Vagina (tissue), 2 donors: Measurements from ENCODE around the gene CA5B. TPM values are rescaled to one million over a fixed set of nuclear protein-coding genes. Genes with fewer than 3 reads are reported as not detected.

Experiments
- DNase-seq, 2 donors: peaks; one replicate each; pipeline ENCODE4 v3.0.0-alpha.2; 2017; ENCODE audit errors: extremely low spot score in 2 of 2
- H3K27ac ChIP-seq: fragments of 200-600 bp; sonication (generic); one replicate; pipeline ENCODE4 v1.5.1; 2019
- H3K27me3 ChIP-seq: fragments of 200-600 bp; sonication (generic); one replicate; pipeline ENCODE4 v1.5.1; 2019
- H3K36me3 ChIP-seq, 2 donors: fragments of 200-600 bp; sonication (generic); one replicate each; pipeline ENCODE4 v1.5.1; 2017 to 2019
- H3K4me1 ChIP-seq: fragments of 200-600 bp; sonication (generic); one replicate; pipeline ENCODE4 v1.5.1; 2019
- H3K4me3 ChIP-seq, 2 donors: fragments of 200-600 bp; sonication (generic); 1 replicate in 1 of 2; 2 replicates in 1 of 2; pipeline ENCODE4 v1.5.1; 2016 to 2019
- H3K9me3 ChIP-seq: fragments of 200-600 bp; sonication (generic); one replicate; pipeline ENCODE4 v1.5.1; 2019
- POLR2A ChIP-seq, 2 donors: fragments of 450-650 bp; IDR thresholded peaks; one replicate each; pipeline ENCODE4 v1.6.1; 2017; ENCODE audit warnings: antibody characterized with exemption in 2 of 2, mild to moderate bottlenecking in 2 of 2, moderate library complexity in 2 of 2
- POLR2AphosphoS5 ChIP-seq, 2 donors: sonication (generic); formaldehyde crosslinking; IDR thresholded peaks; one replicate each; pipeline ENCODE4 v1.9.0; 2017; ENCODE audit warnings: antibody characterized with exemption in 2 of 2, mild to moderate bottlenecking in 2 of 2, low read depth in 1 of 2; ENCODE audit not compliant: insufficient read depth in 1 of 2
- intact Hi-C: fragments of 100-400 bp; cut with DNase I; formaldehyde crosslinking; loops from one replicate; pipeline ENCODE4 v1.15.1; 2023
- total RNA-seq: library from RNA; depleted of rRNA; stranded (reverse); fragments of >200 nt; gene quantifications from one replicate; pipeline ENCODE4 v1.2.3, GENCODE V29; 2016
- TF ChIP-seq, protein P1 (sequence below), 3 experiments: fragments of 450-650 bp in 2 of 3; fragments of 200-600 bp in 1 of 3; sonication (generic) in 1 of 3; IDR thresholded peaks; one replicate each; pipeline ENCODE4 v1.5.1; 2017 to 2019; ENCODE audit warnings: antibody characterized with exemption in 3 of 3, mild to moderate bottlenecking in 2 of 3, moderate library complexity in 2 of 3

The CA5B gene
- total RNA-seq, 1 donor from 2014 or later = 24.6 TPM

DNA sequence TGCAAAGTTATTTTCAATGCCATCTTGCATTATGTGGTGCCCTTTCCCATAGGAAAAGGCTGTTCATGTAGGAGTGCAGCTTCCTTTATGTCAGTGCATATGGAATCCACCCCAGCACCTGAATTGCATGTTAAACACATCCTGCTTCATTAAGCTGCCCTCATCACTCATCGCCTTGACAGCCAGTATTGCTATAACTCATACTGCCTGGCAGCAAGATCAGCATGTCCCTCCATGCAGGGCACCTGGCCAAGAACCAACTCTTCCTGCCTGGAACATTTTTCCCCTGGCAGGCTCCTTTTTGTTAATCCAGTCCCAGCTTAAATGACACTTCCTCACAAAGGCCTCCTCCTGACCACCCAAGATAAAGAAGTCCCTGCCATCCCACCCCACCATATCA is 23.5 kb upstream of the CA5B start:
- intact Hi-C loops = no loop called here
- Histone ChIP-seq H3K36me3 (no peaks in the 10 kb centered on the region), H3K9me3 (no peaks in the 10 kb centered on the region), H3K4me1 (no peaks in the 10 kb centered on the region), H3K4me3 (no peak overlapping the region), H3K27me3 (no peaks in the 10 kb centered on the region), H3K27ac (no peak overlapping the region)
- no peak for DNase-seq
- no peak for TF ChIP-seq POLR2AphosphoS5 (IDR thresholded peaks at IDR 0.05; ENCODE audit: insufficient read depth in 1 of 2, low read depth in 1 of 2)
- no peak for TF ChIP-seq POLR2A (IDR thresholded peaks at IDR 0.05)
- TF ChIP-seq, protein P1, sequence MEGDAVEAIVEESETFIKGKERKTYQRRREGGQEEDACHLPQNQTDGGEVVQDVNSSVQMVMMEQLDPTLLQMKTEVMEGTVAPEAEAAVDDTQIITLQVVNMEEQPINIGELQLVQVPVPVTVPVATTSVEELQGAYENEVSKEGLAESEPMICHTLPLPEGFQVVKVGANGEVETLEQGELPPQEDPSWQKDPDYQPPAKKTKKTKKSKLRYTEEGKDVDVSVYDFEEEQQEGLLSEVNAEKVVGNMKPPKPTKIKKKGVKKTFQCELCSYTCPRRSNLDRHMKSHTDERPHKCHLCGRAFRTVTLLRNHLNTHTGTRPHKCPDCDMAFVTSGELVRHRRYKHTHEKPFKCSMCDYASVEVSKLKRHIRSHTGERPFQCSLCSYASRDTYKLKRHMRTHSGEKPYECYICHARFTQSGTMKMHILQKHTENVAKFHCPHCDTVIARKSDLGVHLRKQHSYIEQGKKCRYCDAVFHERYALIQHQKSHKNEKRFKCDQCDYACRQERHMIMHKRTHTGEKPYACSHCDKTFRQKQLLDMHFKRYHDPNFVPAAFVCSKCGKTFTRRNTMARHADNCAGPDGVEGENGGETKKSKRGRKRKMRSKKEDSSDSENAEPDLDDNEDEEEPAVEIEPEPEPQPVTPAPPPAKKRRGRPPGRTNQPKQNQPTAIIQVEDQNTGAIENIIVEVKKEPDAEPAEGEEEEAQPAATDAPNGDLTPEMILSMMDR (IDR thresholded peaks at IDR 0.05) = no peak

DNA sequence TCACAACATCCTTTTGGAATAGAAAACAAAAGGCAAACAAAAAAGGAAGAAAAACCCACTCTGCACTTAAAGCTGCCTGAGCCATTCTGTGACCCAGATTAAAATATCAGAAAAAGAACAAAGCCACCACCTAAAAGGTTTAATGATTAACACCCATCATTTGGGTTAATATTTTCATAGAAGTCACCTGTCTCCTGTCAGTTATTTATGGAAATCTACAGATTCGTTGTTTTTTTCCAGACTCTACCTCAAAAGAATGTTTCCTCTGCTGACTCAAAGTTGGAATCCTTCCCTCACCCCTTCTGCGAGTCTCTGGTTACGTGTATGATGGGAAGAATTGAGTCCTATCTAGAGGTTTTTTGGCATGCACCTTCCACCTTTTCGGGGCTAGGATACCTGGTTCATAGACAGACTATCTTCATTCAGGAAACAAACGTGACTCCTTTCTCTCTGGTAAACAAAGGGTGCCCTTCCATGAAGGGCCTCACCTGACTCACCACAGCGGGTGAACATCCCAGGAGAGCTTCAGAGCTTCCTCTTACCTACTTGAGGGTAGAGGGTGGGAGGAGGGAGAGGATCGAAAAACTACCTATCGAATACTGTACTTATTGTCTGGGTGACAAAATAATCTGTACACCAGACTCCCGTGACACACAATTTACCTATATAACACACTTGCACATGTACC is 19.6 kb upstream of the CA5B start:
- TF ChIP-seq POLR2AphosphoS5 (IDR thresholded peaks at IDR 0.05; ENCODE audit: insufficient read depth in 1 of 2, low read depth in 1 of 2) (no peak), POLR2A (IDR thresholded peaks at IDR 0.05) (no peak)
- TF ChIP-seq, protein P1 (IDR thresholded peaks at IDR 0.05) = no peak
- no peak for DNase-seq
- Histone ChIP-seq H3K27me3 (no peaks in the 10 kb centered on the region), H3K4me1 (no peaks in the 10 kb centered on the region), H3K4me3 (no peak overlapping the region), H3K27ac (no peak overlapping the region), H3K9me3 (no peaks in the 10 kb centered on the region), H3K36me3 (no peaks in the 10 kb centered on the region)
- intact Hi-C loops = no loop called here

DNA sequence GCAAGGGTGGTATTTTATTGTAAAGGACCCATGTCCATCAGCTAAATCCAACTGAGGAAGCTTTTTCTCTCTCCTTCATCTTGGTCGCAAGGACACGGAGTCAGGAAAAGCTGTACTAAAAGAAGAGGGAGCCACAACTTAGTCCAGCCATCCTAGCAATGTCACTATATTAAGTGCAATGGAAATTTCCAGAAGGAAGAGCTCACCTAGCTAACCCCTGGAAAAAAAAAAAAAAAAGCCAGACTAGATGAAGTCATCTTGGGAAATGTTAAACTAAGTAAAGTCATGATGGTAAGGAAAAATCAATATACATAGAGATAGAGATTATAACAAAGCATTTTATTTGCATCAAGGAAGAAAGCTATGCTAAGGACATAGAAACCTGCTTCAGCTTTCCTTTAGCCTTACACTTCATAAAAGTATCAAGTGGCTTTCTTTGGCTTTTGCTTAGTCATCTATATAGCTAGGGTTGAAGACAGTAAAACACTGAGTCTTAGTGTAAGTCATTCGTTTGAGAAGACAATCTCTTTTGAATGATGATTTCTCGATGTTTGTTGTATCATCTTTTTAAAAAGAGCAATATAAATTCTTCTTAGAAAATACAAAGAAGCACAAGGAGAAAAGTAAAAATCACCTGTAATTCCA is 18.6 kb upstream of the CA5B start:
- Histone ChIP-seq H3K27ac (no peak overlapping the region), H3K4me3 (no peak overlapping the region), H3K27me3 (no peaks in the 10 kb centered on the region), H3K36me3 (no peaks in the 10 kb centered on the region), H3K9me3 (no peaks in the 10 kb centered on the region), H3K4me1 (no peaks in the 10 kb centered on the region)
- no peak for DNase-seq
- intact Hi-C loops = no loop called here
- TF ChIP-seq POLR2AphosphoS5 (IDR thresholded peaks at IDR 0.05; ENCODE audit: insufficient read depth in 1 of 2, low read depth in 1 of 2) (no peak), POLR2A (IDR thresholded peaks at IDR 0.05) (no peak)
- TF ChIP-seq, protein P1 (IDR thresholded peaks at IDR 0.05) = no peak

DNA sequence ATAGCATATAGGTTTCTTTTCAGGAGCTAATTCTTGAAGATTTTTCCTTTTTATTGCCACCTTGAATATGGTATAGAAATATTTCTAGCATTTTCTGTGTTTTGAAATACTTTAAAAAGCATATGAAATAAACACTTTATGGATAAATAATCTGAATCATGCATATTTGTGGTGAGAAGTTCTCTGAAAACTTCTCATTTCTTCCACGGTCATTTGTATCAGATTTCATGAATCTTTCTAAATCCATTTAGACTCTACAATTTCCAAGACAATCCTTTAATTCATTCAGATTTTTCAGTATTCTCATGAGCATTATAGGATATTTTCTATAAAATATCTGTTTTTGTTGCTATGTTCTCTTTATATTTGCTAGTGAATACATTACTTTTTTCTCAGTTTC is 16.2 kb upstream of the CA5B start:
- Histone ChIP-seq H3K27me3 (no peaks in the 10 kb centered on the region), H3K27ac (no peak overlapping the region), H3K9me3 (no peaks in the 10 kb centered on the region), H3K36me3 (no peaks in the 10 kb centered on the region), H3K4me1 (no peaks in the 10 kb centered on the region), H3K4me3 (no peak overlapping the region)
- no peak for DNase-seq
- intact Hi-C loops = no loop called here
- no peak for TF ChIP-seq POLR2A (IDR thresholded peaks at IDR 0.05)
- no peak for TF ChIP-seq POLR2AphosphoS5 (IDR thresholded peaks at IDR 0.05; ENCODE audit: insufficient read depth in 1 of 2, low read depth in 1 of 2)

DNA sequence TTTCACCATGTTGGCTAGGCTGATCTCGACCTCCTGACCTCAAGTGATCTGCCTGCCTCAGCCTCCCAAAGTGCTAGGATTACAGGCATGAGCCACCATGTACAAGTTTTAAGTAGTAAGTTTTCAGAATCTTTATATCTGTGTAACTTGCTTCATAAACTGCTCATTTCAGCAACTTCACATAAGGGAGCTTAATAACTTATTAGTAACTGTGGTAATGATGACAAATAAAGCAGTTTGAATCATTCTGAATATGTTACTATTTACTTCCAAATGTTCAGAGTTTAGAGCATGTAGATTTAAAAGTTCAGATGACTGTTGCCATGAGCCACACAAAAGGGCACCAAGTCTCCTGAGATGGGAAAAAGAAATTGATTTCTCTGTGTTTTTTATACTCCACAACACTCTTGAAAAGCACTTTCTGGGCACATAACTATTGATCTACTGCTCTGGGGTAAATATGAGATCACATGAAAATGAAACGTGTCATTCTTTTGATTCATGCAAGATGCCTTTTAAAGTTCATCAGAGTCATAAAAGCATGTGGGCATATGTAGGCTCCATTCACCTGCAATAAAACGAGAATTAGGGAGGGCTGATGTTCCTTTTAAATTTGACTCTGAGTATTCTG is 14.1 kb upstream of the CA5B start:
- intact Hi-C loops = no loop called here
- H3K27me3 ChIP-seq = no peaks in the 10 kb centered on the region
- no peaks in the 10 kb centered on the region for H3K9me3 ChIP-seq
- DNase-seq = no peak
- H3K36me3 ChIP-seq = no peaks in the 10 kb centered on the region
- H3K27ac ChIP-seq = no peak overlapping the region
- H3K4me1 ChIP-seq = no peaks in the 10 kb centered on the region
- no peak overlapping the region for H3K4me3 ChIP-seq
- TF ChIP-seq POLR2A (IDR thresholded peaks at IDR 0.05) (no peak), POLR2AphosphoS5 (IDR thresholded peaks at IDR 0.05; ENCODE audit: insufficient read depth in 1 of 2, low read depth in 1 of 2) (no peak)
- TF ChIP-seq, protein P1 (IDR thresholded peaks at IDR 0.05) = no peak
